Measurements from ENCODE around the gene EML6. TPM values are rescaled to one million over a fixed set of nuclear protein-coding genes. Genes with fewer than 3 reads are reported as not detected.

The EML6 gene
- total RNA-seq, 1 donor from 2014 or later: 0.56 TPM

DNA sequence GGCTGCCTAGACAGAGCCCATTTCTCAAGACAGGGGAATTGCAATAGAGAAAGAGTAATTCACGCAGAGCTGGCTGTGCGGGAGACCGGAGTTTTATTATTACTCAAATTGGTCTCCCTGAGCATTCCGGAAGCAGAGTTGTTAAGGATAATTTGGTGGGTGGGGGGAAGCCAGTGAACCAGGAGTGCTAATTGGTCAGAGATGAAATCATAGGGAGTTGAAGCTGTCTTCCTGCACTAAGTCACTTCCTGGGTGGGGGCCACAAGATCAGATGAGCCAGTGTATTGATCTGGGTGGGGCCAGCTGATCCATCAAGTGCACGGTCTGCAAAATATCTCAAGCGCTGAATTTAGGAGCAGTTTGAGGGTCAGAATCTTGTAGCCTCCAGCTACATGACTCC is 242.0 kb downstream of the EML6 start:
- ATAC-seq (ENCODE audit: poor library complexity) (no peak), DNase-seq (no peak)
- intact Hi-C loops (cut with DNase I): no loop called here

DNA sequence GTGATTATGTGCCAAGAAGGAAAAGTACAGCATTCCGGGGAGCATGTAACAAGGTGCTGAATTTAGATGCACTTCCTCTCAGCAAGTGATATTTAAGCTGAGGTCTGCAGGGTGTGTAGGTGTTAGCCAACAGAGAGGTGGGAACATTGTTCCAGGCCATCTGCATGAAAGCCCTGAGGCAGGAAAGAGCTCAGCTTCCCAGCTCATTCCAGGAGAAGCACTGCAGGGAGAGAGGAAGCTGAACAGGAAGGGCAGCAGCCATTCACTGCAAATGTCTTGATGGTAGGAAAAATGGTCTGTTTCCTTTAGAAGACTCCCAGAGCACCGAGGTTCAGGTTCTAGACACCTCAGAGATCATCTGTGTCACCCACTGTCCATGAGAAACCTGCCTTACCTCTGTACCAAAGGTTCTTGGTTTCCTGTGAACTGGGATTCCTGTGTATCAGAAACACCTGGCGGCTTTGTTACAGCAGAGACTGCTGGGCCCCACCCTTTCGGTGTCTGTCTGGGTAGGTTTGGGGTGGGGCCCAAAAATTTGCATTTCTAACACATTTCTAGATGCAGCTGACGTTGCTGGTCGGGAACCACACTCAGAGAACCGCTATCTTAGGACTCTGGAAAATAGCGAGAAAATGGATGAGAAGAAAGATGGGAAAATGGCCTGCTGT is 242.8 kb downstream of the EML6 start:
- intact Hi-C loops (cut with DNase I): no loop called here
- DNase-seq: no peak
- no peak for ATAC-seq (ENCODE audit: poor library complexity)

DNA sequence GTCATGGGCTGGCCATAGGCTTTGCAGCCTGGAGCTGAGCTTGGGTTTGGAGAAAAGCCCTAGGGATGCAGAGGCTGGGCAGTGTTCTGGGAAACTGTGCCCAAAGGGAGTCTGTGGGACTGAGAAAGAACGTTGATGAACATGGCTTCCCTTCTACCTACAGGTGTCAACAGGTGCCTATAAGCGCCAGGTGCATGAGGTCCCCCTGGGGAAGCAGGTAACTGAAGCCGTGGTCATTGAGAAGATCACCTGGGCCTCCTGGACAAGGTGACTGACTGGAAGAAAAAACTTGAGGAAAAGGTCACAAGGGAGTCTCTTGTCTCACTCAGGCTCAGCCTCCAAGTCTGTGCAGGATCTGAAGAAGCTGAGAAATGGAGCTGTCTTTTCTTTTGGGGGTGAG is 243.4 kb downstream of the EML6 start:
- intact Hi-C loops (cut with DNase I): no loop called here
- DNase-seq: no peak

DNA sequence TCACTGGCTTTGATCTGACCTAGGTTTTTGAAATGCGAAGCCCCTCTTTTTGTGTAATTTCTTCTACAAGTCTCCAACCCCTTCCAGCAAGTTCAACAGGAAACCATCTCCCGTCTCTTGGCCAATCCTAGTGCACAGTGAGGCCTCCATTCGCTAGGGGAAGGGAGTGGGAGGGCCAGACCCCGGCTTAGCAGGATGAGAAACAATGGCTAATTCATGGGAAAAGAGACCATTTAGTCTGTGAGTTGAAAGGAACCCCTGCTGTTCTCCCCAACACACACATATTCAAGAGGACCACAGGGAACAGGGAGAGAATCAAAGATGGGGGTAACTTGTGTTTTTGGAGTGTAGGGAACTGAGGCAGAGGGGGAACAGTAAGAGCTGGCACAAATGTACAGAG is 243.8 kb downstream of the EML6 start:
- ATAC-seq (ENCODE audit: poor library complexity) (no peak), DNase-seq (no peak)
- intact Hi-C loops (cut with DNase I): no loop called here

More for the DNA sequence above, 243.4 kb downstream of the EML6 start:
- no peak for ATAC-seq (ENCODE audit: poor library complexity)

DNA sequence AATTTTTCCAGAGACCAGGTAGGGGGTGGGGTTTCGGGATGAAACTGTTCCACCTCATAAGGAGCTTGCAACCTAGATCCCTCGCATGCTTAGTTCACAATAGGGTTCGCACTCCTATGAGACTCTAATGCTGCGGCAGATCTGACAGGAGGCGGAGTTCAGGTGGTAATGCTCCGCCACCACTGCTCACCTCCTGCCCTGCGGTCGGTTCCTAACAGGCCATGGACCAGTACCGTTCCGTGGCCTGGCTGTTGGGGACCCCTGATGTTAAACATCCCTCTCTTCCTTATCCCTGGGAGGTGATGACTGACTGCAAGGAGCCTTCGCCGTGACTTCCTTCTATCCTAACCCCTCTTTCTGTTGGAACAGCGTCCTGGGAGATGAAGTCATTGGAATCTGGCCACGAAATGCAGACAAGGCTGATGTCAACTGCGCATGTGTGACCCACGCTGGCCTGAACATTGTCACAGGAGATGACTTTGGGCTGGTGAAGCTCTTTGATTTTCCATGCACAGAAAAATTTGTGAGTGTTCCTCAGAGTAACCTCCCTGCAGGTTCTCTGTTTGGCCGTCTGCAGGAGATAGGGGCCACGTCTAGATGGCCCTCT is 244.4 kb downstream of the EML6 start:
- peak; percentile 54 for ATAC-seq (ENCODE audit: poor library complexity)
- intact Hi-C loops (cut with DNase I): no loop called here
- peak; percentile 61 for DNase-seq

DNA sequence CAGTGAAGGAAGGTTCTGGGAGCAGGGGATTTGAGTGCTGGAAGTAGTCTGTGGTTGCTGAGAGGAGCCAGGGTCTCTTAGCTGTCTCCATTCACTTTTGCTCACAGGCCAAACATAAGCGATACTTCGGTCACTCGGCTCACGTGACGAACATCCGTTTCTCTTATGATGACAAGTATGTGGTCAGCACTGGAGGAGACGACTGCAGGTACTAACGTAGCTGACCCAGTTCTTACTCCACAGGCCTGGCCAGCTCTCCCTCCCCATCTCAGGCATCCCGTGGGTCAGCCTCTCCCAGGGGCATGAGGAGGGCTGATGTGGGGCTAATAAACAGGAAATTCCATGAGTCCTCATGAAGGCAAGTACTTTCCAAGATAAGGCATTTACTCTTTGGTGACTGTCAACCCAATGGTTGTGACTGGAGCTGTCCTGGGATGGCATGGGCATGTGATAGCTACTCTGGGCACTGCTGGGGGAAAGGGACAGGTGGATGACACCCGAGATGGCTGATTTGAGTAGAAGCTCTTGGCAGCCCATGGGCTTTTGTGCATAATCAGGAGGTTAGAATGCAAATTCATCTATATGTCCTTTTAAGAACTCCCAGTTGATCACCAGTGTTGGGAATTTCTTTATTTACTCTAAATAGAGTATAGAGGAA is 245.2 kb downstream of the EML6 start:
- DNase-seq (no peak), ATAC-seq (ENCODE audit: poor library complexity) (peak; percentile 5)
- intact Hi-C loops (cut with DNase I): no loop called here

DNA sequence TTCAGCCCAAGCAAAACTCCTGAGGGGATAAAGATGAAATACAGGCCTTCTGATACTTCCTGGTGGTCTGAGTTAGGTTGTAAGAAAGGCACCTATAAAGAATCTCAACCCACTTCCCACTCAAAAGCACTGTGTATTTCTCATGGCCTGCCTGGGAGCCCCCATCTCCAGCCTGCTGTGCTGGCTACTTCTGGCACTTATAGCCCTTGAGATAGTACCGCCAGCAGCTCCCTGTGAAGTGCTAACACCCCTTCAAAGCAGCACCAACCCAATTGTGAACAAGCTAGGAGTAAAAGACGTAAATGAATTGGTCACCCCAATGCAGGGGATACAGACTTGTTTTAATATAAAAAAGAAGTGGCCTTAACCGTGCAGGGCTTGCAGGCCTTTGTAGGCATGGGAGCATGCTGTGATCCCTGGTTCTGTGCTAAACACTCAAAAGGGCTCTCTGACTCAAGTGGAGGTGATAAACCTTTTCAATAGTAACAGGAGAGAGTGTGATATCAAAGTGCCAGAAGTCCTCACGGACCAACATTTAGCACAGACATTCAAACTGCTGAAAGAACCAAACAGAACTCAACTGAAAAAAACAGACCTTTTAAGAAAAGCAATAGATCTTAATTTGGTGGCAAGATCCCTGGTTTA is 246.0 kb downstream of the EML6 start:
- intact Hi-C loops (cut with DNase I): no loop called here
- no peak for DNase-seq
- ATAC-seq (ENCODE audit: poor library complexity): peak; percentile 74

DNA sequence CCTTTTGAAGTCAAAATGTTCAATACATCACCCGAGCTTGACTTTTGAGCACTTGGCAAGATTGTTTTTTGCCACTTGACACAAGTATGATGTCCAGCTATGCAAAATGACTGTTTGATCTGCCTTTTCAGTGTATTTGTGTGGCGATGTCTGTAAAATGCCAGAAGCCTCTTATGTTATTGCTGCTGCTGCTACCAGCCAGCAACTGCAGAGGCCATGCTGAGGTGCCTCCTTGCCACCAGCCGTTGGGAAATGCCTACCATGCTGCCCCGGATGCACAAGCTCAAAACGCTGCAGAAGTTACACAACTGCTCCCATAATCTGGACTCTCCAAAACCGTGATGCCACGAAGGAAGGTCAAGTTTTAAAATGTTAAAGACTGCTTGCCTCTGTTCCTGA is 246.5 kb downstream of the EML6 start:
- intact Hi-C loops (cut with DNase I): no loop called here
- ATAC-seq (ENCODE audit: poor library complexity): no peak
- DNase-seq: no peak

DNA sequence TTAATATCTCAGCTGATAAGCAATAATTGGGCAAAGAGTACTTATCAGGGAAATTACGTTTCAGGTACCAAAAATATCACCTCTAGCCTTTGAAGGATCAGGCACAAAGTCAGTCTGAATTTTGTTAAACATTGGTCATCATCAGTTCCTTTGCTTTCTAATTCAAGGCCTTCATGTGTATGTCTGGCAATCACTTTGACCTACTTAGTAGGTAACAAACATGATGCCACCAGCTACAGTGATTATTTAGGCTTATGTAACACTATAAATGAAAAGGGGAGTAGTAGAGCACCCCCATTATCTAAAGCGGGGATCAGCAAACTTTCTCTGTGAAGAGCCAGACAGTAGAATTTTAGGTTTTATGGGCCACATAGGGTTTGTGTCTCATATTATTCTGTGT is 251.7 kb downstream of the EML6 start:
- intact Hi-C loops (cut with DNase I): no loop called here
- ATAC-seq (ENCODE audit: poor library complexity): no peak

DNA sequence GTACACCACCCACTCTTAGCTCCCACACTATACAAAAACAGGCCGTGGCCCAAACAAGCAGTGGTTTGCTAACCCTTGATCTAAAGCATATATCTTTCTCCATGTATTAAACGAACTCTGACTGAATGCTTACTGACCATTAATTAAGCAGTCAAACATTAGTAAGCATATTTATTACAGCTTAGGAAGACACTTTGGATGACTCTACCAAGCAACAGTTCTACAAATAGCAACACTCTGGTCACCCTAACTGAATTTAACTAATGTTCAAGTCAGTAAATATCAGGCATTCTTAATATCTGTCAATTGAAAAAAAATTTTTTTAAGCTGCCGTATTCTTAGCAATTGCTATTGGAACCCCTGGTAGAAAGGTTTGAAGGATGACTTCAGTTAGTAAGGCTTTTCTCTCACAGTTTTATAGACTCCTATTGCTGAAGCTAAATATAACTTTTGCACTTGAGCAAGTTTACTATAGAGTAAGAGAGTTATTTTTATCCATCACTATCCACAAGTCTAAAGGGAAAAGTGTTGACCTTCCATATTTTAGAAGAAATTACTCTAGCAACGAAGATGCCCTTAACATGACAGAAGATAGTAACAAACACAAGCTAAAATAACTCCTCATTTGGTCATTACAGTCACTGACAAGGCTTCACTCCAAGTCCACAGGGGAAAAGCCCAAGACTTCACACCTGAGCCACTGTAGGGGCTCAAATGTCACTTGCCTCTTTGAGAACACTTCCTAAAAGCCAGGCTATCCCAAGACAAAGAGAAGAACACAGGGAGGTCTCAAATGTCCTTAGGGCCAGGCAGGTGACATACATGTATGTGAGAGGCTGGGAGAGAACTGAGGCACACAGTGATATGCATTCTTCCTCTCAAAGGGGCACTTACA is 252.4 kb downstream of the EML6 start:
- DNase-seq (no peak), ATAC-seq (ENCODE audit: poor library complexity) (peak; percentile 64)
- intact Hi-C loops (cut with DNase I): no loop called here

More for the DNA sequence above, 251.7 kb downstream of the EML6 start:
- no peak for DNase-seq

DNA sequence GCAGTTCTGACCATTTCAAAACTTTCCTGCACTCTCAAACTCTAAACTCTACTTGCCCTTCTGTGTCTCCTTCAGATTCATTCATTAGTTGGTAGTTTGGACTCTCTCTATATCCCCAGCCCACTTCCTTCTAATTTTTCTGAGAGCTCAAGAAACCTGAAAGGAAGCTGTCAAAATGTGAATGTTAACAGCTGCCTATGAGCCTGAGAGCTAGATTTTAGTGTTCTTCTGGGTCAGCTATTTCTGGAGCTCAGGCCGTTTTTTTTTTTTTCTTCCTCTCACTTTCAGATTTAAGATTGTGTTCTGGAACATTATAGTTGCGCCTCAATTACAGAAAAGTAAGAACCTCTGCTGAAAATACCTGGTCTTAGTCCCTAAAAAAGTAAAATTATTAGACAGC is 253.7 kb downstream of the EML6 start:
- intact Hi-C loops (cut with DNase I): no loop called here
- peak; percentile 53 for ATAC-seq (ENCODE audit: poor library complexity)
- no peak for DNase-seq

DNA sequence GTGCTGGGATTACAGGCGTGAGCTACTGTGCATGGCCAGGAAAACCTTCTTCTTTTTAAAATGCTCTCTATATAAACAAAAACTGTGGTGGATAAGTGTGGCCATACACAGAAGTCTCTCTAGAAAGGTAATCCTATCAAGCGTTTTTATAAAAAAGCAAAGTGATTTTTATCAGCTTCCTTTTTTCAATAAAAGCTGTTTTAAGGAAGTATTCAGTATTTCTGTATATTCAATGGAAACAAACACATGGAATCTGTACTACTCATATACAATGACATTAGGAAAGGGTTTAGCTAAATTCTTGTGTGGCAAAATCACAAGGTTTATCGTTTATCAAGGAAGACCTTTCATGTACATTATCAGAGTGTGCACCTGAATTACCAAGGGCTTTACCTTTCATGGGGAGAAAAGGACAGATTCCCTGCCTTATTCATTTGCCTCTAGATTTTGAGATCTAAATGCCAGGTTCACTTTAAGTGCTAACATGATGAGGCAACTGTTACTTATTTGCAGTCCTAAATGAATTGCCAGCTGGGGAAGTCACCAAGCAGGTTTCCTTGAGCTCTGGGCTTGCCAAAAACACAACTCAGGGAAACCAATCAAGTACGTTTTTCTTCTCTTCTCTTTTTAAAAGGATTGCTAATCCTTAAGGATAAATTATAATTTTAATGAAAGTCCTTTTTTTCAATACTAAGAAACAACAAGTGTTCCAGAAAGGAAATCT is 256.0 kb downstream of the EML6 start:
- intact Hi-C loops (cut with DNase I): no loop called here
- ATAC-seq (ENCODE audit: poor library complexity): no peak

DNA sequence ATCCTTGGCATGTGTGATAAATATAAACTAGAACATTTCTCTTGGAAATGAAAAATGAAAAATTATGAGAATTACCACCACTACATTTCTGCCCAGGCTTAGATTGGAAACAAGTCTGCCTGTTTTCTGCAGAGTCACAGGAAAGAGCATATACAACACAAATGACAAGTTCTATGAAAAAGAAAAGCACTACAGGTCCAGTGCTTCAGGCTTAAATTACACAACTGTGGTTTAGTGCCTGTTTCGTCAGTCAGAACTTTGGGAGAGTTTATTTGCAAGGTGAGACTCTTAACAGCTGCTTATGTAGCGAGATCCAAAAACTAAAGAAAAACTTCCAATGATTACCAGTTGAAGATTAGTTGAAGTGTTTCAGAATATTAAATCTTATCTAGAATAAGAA is 257.9 kb downstream of the EML6 start:
- ATAC-seq (ENCODE audit: poor library complexity) (no peak), DNase-seq (no peak)
- intact Hi-C loops (cut with DNase I): no loop called here

More for the DNA sequence above, 256.0 kb downstream of the EML6 start:
- no peak for DNase-seq

DNA sequence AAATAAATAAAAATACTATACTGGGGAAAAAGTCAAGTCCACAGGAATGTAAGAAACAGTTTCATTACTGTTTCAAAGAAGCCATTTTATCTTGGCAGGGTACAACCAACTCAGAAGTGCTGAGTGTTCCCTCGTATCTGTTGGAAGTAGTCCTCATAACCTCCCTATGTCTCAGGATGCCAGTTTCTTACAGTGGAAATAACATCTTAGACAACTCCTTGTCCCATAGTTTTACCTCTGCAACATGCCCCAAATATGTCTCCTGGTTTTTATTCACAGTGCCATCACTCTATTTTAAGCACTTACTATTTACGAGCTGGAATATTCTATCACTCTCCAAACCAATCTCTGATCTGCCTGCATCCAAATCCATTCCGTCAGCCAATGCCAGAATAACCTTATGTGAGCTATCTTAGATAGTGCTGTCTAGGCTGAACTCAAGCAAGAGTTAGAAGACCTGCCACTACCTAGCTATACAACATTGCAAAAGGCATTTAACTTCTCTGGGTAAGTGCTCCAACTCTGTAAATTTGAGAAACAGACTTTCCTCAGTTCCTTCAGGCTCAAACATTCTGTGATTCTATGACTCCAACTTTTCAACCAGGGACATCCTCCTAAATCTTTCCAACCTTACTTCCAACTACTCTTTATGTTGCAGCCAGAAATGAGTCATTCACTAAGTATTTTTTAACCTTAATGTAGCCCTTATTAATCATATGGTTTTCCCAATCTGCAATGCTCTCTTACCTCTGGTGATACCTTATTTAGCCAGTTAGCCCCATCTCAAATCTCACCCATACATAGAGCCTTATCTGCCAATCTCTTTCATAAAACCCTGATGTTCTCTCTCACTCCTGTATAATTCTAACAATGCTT is 260.1 kb downstream of the EML6 start:
- no peak for DNase-seq
- peak; percentile 15 for ATAC-seq (ENCODE audit: poor library complexity)

DNA sequence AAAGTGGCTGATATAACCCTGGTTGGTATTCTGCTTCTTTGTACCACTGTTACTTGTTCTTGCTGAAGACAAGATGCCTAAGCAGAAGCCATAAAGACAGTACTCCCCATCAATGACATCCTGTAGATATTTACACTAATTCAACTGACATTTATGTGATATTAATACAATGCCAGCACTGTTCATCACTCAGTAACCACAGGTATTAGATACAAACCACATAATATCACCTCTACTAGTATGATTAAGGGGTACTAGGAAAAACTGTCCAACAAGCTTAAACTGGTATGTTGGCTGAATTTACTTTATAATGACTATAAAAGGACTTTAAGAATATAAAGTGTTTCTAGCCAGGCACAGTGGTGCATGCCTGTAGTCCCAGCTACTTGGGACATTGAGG is 261.0 kb downstream of the EML6 start:
- ATAC-seq (ENCODE audit: poor library complexity) (no peak), DNase-seq (no peak)
- intact Hi-C loops (cut with DNase I): no loop called here

More for the DNA sequence above, 260.1 kb downstream of the EML6 start:
- intact Hi-C loops (cut with DNase I): no loop called here

DNA sequence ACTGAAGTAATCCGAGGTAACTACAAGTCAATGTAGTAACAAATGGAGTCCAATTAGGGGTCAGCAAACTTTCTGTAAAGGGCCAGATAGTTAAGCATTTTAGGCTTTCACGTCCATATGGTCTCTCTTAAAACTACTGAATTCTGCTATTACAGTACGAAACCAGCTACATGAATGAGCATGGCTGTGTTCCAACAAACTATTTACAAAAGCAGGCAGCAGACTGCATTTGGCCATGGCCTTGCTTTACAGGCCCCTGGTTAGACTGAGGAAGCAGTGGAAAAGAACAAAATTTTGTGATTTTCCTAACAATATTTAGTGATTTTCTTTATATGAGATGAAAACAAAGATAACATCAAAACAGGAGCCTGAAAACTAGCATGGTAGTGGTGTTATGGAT is 262.8 kb downstream of the EML6 start:
- ATAC-seq (ENCODE audit: poor library complexity) (no peak), DNase-seq (no peak)
- intact Hi-C loops (cut with DNase I): no loop called here

DNA sequence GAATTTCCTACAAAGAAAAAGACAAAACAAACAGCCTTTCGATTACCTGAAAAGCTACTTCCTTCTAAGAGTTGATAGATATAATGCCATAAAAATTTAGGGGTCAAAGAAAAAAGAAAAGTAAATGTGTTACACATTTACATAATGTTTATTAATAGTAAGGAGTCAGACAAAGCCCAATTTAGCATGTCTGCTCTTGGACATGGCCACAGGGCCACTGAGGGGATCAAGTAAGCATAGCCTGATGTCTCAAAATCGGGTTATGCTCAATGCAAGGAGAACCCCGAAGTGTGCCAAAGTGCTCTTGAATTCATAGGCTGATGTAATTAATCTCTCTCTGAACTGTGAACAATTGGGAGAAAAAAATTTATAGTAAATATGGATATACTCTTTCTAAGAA is 265.1 kb downstream of the EML6 start:
- no peak for ATAC-seq (ENCODE audit: poor library complexity)
- intact Hi-C loops (cut with DNase I): no loop called here

More for the DNA sequence above, 265.1 kb downstream of the EML6 start:
- DNase-seq: no peak

All from Right ventricle myocardium superior (tissue), 1 donor.